ENCODE measurements around the gene PDP2.
"Not testable (repeated sequence)": the region's sequence is repeated elsewhere in the genome, so short reads cannot be mapped to it uniquely, and the experiment has no call there.

Gene PDP2

GRCh38 chr16:66920924-66921680 lies 40.8 kb downstream of the PDP2 start:
- no peak for DNase-seq (ENCODE audit: low spot score)

- no peak for DNase-seq (ENCODE audit: low spot score)
Observed at GRCh38 chr16:66921729-66922450, 41.6 kb downstream of the PDP2 start.

DNA sequence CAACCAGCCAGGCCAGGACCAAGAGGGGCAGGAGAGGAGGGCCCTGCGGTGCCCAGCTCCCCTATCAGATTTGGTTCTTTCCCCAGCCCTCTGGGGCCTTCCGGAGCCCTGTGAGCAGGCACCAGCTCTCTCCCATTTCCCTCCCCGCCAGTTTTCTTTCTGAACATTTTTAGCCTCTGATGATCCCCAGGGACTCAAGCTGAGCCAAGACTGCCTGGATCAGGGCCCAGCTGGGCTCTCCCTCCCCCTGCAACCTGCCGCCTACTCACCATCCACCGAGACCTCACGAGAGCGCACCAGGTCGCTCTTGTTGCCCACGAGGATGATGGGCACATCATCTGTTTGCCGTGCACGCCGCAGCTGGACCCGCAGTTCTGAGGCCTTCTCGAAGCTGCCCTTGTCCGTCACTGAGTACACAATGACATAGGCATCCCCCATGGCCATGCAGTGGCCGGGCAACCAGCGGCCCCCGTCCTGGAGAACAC lies 43.0 kb downstream of the PDP2 start:
- no peak for DNase-seq (ENCODE audit: low spot score)

DNA sequence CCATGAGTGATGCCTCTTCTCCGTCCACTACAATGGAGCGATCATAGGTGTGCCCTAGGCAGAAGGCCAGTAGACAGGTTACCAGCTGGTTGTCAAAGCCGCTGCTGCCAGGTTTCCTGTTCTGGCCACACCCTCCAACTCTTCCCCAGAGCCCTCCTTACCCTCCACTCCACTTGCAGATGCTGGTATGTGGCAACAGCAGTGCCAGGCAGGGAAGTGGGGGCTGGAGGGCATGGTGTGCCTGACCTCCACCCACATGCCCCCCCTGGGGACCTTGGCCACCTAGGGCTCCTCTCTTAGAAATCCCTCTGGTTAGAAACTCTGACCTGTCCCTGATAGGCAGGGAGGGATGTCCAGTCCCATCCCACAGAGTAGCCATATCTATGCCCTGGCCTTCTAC lies 43.6 kb downstream of the PDP2 start:
- DNase-seq (ENCODE audit: low spot score): no peak

DNA sequence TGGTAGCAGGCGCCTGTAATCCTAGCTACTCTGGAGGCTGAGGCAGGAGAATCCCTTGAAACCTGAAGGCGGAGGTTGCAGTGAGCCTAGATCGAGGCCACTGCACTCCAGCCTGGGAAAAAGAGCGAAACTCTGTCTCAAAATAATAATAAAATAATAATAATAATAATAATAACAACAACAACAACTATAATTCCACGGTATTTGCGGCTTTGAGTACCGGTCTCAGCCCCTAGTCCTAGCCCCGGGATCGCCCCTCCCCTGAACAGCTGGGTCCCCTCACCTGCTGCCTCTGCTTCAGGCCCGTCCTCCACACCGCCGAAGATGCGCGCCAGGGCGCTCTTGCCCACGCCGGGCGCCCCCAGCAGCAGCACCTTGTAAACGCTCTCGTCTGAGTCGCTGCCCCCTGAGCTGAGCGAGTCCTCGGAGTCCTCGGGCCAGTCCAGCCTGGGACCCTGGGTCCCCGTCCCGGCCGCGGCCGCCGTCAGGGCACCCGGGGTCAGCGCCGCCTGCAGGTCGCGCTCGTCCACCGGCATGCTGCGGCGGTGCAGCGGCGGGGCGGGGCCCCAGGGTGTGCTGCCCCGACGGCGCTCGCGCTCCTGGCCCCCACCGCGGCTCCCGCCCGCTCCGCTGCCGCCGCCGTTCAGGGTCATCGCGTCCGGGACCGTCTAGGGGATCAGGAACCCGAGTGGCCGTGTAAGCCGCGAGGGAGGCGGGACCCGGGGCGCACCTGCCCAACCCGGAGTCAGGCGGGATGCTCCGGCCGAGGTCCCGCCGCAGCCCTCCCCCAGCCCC lies 44.4 kb downstream of the PDP2 start:
- DNase-seq (ENCODE audit: low spot score): no peak

GRCh38 chr16:66925322-66925840 lies 45.1 kb downstream of the PDP2 start, which contains the start of gene RRAD:
Gene RRAD, minus strand, starts transcription at chr16:66925535. Its CDS starts 356 bp downstream, at chr16:66925179.
- DNase-seq (ENCODE audit: low spot score): no peak

GRCh38 chr16:66926171-66926947 lies 46.0 kb downstream of the PDP2 start:
- DNase-seq (ENCODE audit: low spot score): no peak

DNA sequence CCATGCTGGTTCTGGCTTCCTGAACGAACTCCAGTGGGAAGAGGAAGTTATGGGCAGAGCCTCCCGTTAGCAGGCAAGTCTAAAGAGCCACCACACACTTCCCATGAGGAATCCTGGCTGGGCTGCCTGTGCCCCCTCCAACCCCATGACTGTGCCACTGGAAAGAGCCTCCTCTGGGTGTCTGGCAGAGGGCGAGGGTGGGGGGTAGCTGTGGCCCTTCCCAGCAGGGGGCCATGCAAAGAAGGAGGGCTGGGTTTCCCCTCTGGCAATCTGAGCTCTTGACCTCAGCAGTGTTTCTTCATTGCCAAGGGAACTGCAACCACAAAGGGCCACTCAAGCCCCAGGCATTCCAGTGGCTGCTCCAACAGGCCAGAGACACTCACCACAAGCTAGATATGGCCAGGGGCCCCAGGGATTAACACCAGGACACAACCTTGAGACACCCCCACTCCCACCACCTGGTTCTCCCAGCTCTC lies 46.7 kb downstream of the PDP2 start:
- DNase-seq (ENCODE audit: low spot score): no peak

- DNase-seq (ENCODE audit: low spot score): no peak
Observed at GRCh38 chr16:66927918-66928649, 47.8 kb downstream of the PDP2 start.

GRCh38 chr16:66928702-66929388 lies 48.5 kb downstream of the PDP2 start:
- DNase-seq (ENCODE audit: low spot score): no peak

- no peak for DNase-seq (ENCODE audit: low spot score)
Observed at GRCh38 chr16:66930189-66930588, 49.9 kb downstream of the PDP2 start.

- DNase-seq (ENCODE audit: low spot score): no peak
Observed at GRCh38 chr16:66931665-66932064, 51.4 kb downstream of the PDP2 start.

GRCh38 chr16:66932076-66932475 lies 51.8 kb downstream of the PDP2 start:
- no peak for DNase-seq (ENCODE audit: low spot score)

DNA sequence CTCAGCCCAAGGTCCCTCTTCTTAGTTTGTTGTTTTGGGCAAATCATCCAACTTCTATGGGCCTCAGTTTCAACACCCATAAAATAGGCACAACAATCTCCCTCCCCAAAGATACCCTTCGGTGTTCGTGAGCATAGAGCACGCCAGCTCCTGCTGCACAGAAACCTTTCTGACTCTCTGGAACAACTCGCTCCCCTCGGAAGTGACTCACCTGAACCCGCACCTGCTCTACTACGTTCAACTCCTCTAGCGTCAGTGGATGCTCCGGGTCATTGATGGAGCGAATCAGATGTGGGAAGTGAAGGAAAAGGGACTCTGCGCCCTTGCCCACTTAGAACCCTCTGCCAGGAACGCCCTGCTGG lies 53.4 kb downstream of the PDP2 start:
- DNase-seq (ENCODE audit: low spot score): no peak

DNA sequence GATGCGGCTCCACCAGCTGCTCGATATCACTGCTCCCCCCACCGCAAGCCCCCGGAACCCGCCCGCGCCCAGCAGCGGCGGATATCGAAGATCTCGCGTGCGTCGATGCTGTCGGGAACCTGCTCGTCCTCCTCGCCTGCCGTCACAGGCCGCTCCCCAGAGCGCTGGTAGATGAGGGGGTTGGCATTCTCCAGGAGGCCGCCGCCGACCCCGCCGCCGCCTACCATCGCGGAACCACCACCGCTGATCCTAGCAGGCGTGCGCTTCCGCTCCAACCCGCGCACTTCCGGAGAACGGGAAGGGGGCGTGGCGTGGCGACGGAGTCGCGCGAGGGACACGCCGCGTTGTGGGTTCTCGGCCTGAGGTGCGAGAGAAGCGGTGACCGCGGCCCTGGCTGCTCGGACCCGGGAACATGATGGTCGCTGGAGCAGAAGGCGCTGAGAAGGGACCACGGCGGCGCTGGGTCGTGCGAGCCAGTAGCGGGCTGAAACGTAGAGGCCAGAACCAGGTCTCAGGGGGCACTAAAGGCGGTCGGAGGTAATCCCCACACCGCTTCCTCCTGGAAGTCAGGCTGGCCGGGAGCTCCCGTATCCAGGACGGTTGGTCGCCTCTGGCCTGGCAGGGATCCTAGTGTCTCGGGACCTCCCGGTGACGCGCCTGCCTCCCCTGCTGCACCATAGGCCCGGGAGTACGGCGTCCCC lies 54.0 kb downstream of the PDP2 start, which contains the start of gene CIAO2B:
CIAO2B (minus strand) TSS at position 265 of the 701 bp plus-strand sequence; CDS start at position 227, 38 bp downstream.
- peak; percentile 73 for DNase-seq (ENCODE audit: low spot score)

- DNase-seq (ENCODE audit: low spot score): not testable (repeated sequence)
Observed at GRCh38 chr16:66934839-66935313, 54.6 kb downstream of the PDP2 start.

GRCh38 chr16:66935314-66936011 lies 55.1 kb downstream of the PDP2 start, which contains the start of gene CES2:
Gene CES2, plus strand, starts transcription at chr16:66935516. Its CDS starts 120 bp downstream, at chr16:66935636.
- DNase-seq (ENCODE audit: low spot score): peak; percentile 11

GRCh38 chr16:66936462-66936861 lies 56.1 kb downstream of the PDP2 start:
- no peak for DNase-seq (ENCODE audit: low spot score)

All from kidney capillary endothelial cell (primary cell).